HEK293 (cell line): ENCODE measurements around the gene TRPC6.

Experiments used
- CTCF ChIA-PET: fragments of 350-600 bp; formaldehyde crosslinking; extraction: SDS; loops from one replicate; lab custom pipeline; 2021; ENCODE audit warnings: antibody characterized with exemption; lab: Yijun Ruan, JAX
- POLR2A ChIA-PET: fragments of 300-600 bp; formaldehyde crosslinking; extraction: SDS; loops from one replicate; lab custom pipeline; 2020; ENCODE audit warnings: antibody characterized with exemption, inconsistent platforms; lab: Yijun Ruan, JAX
- H3K27ac ChIP-seq: fragments of 200-500 bp; sonication (Bioruptor generic); 2 replicates; pipeline ENCODE4 v1.5.1; 2014; ENCODE audit warnings: low read depth, low read length, control low read depth, inconsistent platforms; ENCODE audit errors: extremely low read depth
- H3K36me3 ChIP-seq, 2 experiments: fragments of 200-500 bp in 1 of 2; sonication (Bioruptor generic) in 1 of 2; 1 replicate in 1 of 2; 2 replicates in 1 of 2; pipeline ENCODE4 v1.5.1; 2014 to 2017; ENCODE audit warnings: inconsistent platforms in 2 of 2, low read length in 2 of 2; ENCODE audit not compliant: control insufficient read depth in 2 of 2, insufficient read depth in 1 of 2
- H3K4me1 ChIP-seq: fragments of 200-500 bp; sonication (Bioruptor generic); 2 replicates; pipeline ENCODE4 v1.5.1; 2014; ENCODE audit warnings: mild to moderate bottlenecking, low read length, inconsistent platforms; ENCODE audit not compliant: control insufficient read depth, insufficient read depth
- H3K4me3 ChIP-seq: 2 replicates; pipeline ENCODE4 v1.5.1; 2011; ENCODE audit warnings: low read depth, mild to moderate bottlenecking, control low read depth, low read length, moderate library complexity
- H3K9me3 ChIP-seq: fragments of 200-500 bp; sonication (Bioruptor generic); 2 replicates; pipeline ENCODE4 v1.5.1; 2014; ENCODE audit warnings: low read depth, low read length, inconsistent platforms; ENCODE audit not compliant: control insufficient read depth, insufficient read depth
- GLI4 ChIP-seq: fragments of 450-650 bp; formaldehyde crosslinking; IDR thresholded peaks from 2 replicates; pipeline ENCODE4 v1.5.1; 2016; ENCODE audit warnings: missing biosample characterization, missing genetic modification characterization
- KLF10 ChIP-seq: fragments of 450-650 bp; IDR thresholded peaks from 2 replicates; pipeline ENCODE4 v1.5.1; 2018; ENCODE audit warnings: missing biosample characterization, mild to moderate bottlenecking, missing genetic modification characterization
- SCRT1 ChIP-seq: fragments of 450-650 bp; formaldehyde crosslinking; IDR thresholded peaks from 2 replicates; pipeline ENCODE4 v1.5.1; 2016; ENCODE audit warnings: missing biosample characterization, missing genetic modification characterization, borderline replicate concordance
- YY1 ChIP-seq: fragments of 450-650 bp; formaldehyde crosslinking; IDR thresholded peaks from 2 replicates; pipeline ENCODE4 v1.5.1; 2018; ENCODE audit warnings: missing biosample characterization, missing genetic modification characterization
- ZFP41 ChIP-seq: fragments of 450-650 bp; formaldehyde crosslinking; IDR thresholded peaks from 2 replicates; pipeline ENCODE4 v1.5.1; 2016; ENCODE audit warnings: missing biosample characterization, missing genetic modification characterization, borderline replicate concordance
- ZFP69B ChIP-seq: fragments of 450-650 bp; formaldehyde crosslinking; IDR thresholded peaks from 2 replicates; pipeline ENCODE4 v1.5.1; 2016; ENCODE audit warnings: missing biosample characterization, missing genetic modification characterization
- ZNF174 ChIP-seq: fragments of 450-650 bp; formaldehyde crosslinking; IDR thresholded peaks from 2 replicates; pipeline ENCODE4 v1.5.0; 2017; ENCODE audit warnings: missing biosample characterization, mild to moderate bottlenecking, missing genetic modification characterization
- ZNF184 ChIP-seq: fragments of 450-650 bp; IDR thresholded peaks from 2 replicates; pipeline ENCODE4 v1.5.1; 2018; ENCODE audit warnings: missing biosample characterization, mild to moderate bottlenecking, missing genetic modification characterization
- ZNF350 ChIP-seq: fragments of 450-650 bp; formaldehyde crosslinking; IDR thresholded peaks from 2 replicates; pipeline ENCODE4 v1.5.0; 2017; ENCODE audit warnings: missing biosample characterization, mild to moderate bottlenecking, missing genetic modification characterization
- ZNF354C ChIP-seq: fragments of 450-650 bp; formaldehyde crosslinking; IDR thresholded peaks from 2 replicates; pipeline ENCODE4 v1.5.1; 2016; ENCODE audit warnings: missing biosample characterization, missing genetic modification characterization, low read depth, borderline replicate concordance
- ZNF518A ChIP-seq: fragments of 450-650 bp; formaldehyde crosslinking; conservative IDR thresholded peaks from 2 replicates; pipeline ENCODE4 v1.5.1; 2016; ENCODE audit warnings: low read depth, missing biosample characterization, missing genetic modification characterization
- ZNF530 ChIP-seq: fragments of 450-650 bp; formaldehyde crosslinking; IDR thresholded peaks from 2 replicates; pipeline ENCODE4 v1.5.1; 2016; ENCODE audit warnings: low read depth, missing biosample characterization, missing genetic modification characterization
- ZNF585B ChIP-seq: fragments of 450-650 bp; formaldehyde crosslinking; IDR thresholded peaks from 2 replicates; pipeline ENCODE4 v1.5.1; 2016; ENCODE audit warnings: missing biosample characterization, missing genetic modification characterization
- ZNF629 ChIP-seq: fragments of 450-650 bp; formaldehyde crosslinking; IDR thresholded peaks from 2 replicates; pipeline ENCODE4 v1.5.1; 2017; ENCODE audit warnings: missing biosample characterization, missing genetic modification characterization
- ZNF747 ChIP-seq: fragments of 450-650 bp; formaldehyde crosslinking; IDR thresholded peaks from 2 replicates; pipeline ENCODE4 v1.5.1; 2016; ENCODE audit warnings: missing biosample characterization, missing genetic modification characterization
- ZNF792 ChIP-seq: fragments of 450-650 bp; formaldehyde crosslinking; IDR thresholded peaks from 2 replicates; pipeline ENCODE4 v1.5.1; 2016; ENCODE audit warnings: missing biosample characterization, missing genetic modification characterization
- TF ChIP-seq, protein P1 (sequence below): IDR thresholded peaks from 2 replicates; pipeline ENCODE4 v1.6.1; 2011; ENCODE audit warnings: mild to moderate bottlenecking, low read depth, low read length, borderline replicate concordance
- TF ChIP-seq, protein P2 (sequence below): fragments of 450-650 bp; formaldehyde crosslinking; IDR thresholded peaks from 2 replicates; pipeline ENCODE4; 2016; ENCODE audit warnings: missing biosample characterization, missing genetic modification characterization

TRPC6 gene

DNA sequence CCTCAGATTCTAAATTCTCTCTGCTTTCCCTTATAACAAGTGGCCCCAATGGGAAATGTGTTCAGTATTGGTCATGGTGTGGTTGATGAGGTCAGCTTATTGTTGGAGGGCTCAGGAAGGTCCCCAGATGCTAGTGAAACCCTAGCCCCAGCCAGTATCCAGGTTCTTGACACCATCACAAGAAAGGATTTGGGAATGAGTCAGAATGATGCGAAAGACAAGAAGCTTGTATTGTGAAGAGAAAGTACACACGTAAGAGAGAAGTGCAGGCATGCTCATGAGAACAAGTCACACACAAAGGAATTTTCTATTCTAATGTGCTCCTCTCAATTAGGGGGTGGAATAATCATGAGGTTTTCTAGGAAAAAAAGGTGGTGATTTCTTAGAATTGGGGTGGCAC, 34.9 kb upstream of the TRPC6 start:
- Histone ChIP-seq H3K4me3 (no peak overlapping the region), H3K4me1 (no peaks in the 10 kb centered on the region), H3K27ac (no peak overlapping the region), H3K9me3 (no peaks in the 10 kb centered on the region), H3K36me3 (no peaks in the 10 kb centered on the region)
- no peak for TF ChIP-seq ZNF518A (tag by site-specific recombination)
- TF ChIP-seq ZNF585B (tag by site-specific recombination) = no peak
- no peak for TF ChIP-seq ZNF747
- no peak for TF ChIP-seq ZNF354C (tag by site-specific recombination)
- no peak for TF ChIP-seq ZNF184 (tag by site-specific recombination)
- TF ChIP-seq ZNF530 (tag by site-specific recombination) = no peak
- TF ChIP-seq GLI4 (tag by site-specific recombination) = no peak
- no peak for TF ChIP-seq SCRT1
- CTCF ChIA-PET = interaction anchor here (0.6 kb wide), 1 partner anchor 29 kb away, joined by 5 read pairs; no protein-coding TSS in a partner anchor
- POLR2A ChIA-PET = no interaction called here

DNA sequence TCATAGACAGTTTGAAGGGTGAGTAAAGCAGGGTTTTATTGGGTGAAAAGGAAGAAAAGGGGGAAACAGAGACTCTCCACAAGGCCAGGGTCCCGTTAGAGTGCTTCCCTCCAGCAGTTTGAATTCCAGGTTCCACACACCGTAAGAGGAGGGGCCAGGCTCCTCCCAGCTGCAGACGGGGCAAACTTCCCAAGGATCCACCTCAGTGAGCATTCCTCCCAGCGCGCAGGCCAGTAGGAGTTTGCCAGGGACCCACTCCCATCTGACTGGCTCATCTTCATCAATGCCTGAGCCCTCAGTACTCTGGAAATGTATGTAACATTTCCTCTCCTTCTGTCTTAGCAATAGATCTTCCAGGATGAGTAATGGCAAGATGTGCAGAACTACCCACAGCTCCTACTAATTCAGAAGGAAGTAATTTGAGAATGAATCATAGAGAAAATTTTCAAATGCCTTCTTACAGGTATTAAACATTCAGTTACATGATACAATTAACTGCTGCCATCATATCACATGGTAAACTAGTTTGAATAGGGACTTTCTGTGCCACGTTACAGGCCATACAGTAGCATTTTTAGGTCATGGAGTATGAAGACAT, 34.0 kb upstream of the TRPC6 start:
- H3K36me3 ChIP-seq = no peaks in the 10 kb centered on the region
- ChIA-PET CTCF (interaction anchor here (0.6 kb wide), 1 partner anchor 28 kb away, joined by 5 read pairs; no protein-coding TSS in a partner anchor), POLR2A (no interaction called here)
- no peak overlapping the region for H3K27ac ChIP-seq
- no peaks in the 10 kb centered on the region for H3K9me3 ChIP-seq
- TF ChIP-seq ZNF174 (tag by site-specific recombination) = no peak
- TF ChIP-seq KLF10 = no peak
- no peak for TF ChIP-seq ZFP69B
- no peak for TF ChIP-seq ZFP41
- no peak for TF ChIP-seq ZNF350
- no peak for TF ChIP-seq ZNF792 (tag by site-specific recombination)
- no peak for TF ChIP-seq YY1 (tag by site-specific recombination)
- TF ChIP-seq, protein P1, sequence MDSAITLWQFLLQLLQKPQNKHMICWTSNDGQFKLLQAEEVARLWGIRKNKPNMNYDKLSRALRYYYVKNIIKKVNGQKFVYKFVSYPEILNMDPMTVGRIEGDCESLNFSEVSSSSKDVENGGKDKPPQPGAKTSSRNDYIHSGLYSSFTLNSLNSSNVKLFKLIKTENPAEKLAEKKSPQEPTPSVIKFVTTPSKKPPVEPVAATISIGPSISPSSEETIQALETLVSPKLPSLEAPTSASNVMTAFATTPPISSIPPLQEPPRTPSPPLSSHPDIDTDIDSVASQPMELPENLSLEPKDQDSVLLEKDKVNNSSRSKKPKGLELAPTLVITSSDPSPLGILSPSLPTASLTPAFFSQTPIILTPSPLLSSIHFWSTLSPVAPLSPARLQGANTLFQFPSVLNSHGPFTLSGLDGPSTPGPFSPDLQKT = no peak
- TF ChIP-seq ZNF629 (tag by site-specific recombination) = no peak
- TF ChIP-seq, protein P2, sequence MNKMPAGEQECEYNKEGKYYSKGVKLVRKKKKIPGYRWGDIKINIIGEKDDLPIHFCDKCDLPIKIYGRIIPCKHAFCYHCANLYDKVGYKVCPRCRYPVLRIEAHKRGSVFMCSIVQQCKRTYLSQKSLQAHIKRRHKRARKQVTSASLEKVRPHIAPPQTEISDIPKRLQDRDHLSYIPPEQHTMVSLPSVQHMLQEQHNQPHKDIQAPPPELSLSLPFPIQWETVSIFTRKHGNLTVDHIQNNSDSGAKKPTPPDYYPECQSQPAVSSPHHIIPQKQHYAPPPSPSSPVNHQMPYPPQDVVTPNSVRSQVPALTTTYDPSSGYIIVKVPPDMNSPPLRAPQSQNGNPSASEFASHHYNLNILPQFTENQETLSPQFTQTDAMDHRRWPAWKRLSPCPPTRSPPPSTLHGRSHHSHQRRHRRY (tag by site-specific recombination) = no peak
- no peak overlapping the region for H3K4me3 ChIP-seq
- no peaks in the 10 kb centered on the region for H3K4me1 ChIP-seq
